ENCODE data around the gene P2RX3.

DNA sequence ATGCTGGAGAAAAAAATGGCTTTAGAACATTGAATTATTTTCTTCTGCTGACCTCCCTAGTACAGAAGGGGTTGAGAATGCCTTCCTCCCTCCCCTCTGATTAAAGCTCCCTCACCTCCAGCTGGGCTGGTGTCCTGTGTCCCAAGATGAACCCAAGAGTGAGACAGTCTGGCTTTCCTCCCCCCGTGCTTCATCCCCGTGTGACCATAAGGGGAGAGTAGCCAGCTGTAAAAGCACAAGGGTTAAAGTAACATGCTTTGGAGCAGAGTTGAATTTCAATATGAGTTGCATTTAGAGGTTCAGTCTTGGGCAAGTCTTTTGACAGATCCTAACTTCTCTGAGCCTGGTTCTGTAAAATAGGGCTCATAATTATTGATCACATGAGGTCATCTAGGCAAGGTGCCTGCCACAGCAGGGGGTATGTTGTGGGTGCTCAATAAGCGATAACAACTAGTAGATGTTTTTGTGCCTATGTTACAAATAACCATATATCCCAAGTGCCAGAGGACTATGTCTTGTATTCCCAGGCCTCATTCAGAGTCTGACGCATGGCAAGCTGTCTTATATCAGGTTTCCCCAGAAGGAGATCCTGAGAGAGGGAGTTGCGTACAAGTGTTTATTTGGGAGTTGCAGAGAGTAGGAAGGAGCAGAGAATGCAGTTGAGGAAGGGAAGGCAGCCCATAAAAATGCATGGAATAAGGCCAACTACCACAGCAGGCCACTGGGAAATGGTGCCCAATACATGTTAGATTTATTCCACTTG is 48.2 kb downstream of the P2RX3 start:
- TF ChIP-seq, protein P1, sequence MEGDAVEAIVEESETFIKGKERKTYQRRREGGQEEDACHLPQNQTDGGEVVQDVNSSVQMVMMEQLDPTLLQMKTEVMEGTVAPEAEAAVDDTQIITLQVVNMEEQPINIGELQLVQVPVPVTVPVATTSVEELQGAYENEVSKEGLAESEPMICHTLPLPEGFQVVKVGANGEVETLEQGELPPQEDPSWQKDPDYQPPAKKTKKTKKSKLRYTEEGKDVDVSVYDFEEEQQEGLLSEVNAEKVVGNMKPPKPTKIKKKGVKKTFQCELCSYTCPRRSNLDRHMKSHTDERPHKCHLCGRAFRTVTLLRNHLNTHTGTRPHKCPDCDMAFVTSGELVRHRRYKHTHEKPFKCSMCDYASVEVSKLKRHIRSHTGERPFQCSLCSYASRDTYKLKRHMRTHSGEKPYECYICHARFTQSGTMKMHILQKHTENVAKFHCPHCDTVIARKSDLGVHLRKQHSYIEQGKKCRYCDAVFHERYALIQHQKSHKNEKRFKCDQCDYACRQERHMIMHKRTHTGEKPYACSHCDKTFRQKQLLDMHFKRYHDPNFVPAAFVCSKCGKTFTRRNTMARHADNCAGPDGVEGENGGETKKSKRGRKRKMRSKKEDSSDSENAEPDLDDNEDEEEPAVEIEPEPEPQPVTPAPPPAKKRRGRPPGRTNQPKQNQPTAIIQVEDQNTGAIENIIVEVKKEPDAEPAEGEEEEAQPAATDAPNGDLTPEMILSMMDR (IDR thresholded peaks at IDR 0.05 in 8 of 11, conservative IDR thresholded peaks at IDR 0.05 in 3 of 11) = no peak
- TF ChIP-seq POLR2AphosphoS5 (IDR thresholded peaks at IDR 0.05) (no peak), POLR2A (IDR thresholded peaks at IDR 0.05) (no peak)

Measured in spleen (tissue), 7 donors.